ENCODE results near the gene ZNF226.
"Not testable (repeated sequence)": the region's sequence is repeated elsewhere in the genome, so short reads cannot be mapped to it uniquely, and the experiment has no call there.

Gene ZNF226

DNA sequence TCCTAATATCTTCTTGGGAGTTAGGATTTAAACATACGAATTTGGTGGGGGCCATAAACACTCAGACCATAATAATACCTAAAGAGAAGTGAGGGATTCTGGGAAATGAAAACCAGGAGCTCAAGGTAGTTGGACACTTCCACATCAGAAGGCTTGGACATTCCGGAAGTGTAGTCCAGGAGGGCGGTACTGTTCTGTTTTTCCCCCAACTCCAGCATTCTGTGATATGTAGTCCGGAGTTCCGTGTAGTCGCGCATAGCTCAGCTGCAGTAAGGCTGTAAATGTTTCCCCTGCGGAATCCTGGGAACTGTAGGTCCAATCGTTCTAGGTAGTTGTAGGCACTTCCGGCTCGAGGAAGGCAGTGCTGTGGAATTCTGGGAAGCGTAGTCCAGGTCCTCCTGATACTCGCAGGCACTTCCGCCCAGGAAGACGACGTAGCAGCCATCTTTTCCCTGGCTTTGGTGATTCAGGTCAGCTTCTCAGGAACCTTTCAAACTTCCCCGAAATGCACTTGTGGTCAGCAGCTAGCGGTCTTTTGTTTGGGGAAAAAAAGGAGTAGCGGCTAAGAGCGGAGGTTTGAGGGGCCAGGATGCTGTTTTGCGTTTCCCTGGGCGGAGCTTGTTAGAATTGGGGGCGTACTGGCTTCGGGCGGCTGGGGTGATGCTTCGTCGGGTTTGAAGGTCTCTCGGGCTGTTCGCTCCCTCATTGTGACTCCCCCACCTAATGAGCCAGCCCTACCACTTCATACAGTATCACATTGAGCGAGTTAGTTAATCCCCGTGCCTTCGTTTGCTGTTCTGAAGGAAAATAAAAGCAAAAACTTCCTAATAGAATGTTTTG is at the start of gene ZNF226:
ZNF226 (plus strand) TSS at position 428 of the 840 bp plus-strand sequence. CDS start 4,981 bp downstream, outside the sequence.
- peak; percentile 93 for DNase-seq

DNA sequence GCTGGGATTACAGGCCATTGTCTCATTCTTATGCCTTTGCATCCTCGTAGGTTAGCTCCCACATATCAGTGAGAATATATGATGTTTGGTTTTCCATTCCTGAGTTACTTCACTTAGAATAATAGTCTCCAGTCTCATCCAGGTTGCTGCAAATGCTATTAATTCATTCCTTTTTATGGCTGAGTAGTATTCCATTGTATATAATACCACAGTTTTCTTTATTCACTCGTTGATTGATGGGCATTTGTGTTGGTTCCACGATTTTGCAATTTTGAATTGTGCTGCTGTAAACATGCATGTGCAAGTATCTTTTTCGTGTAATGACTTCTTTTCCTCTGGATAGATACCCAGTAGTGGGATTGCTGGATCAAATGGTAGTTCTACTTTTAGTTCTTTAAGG is 43.7 kb upstream of the ZNF226 start:
- not testable (repeated sequence) for DNase-seq

GRCh38 chr19:44131955-44132354 is 32.9 kb upstream of the ZNF226 start:
- DNase-seq, result no peak

DNA sequence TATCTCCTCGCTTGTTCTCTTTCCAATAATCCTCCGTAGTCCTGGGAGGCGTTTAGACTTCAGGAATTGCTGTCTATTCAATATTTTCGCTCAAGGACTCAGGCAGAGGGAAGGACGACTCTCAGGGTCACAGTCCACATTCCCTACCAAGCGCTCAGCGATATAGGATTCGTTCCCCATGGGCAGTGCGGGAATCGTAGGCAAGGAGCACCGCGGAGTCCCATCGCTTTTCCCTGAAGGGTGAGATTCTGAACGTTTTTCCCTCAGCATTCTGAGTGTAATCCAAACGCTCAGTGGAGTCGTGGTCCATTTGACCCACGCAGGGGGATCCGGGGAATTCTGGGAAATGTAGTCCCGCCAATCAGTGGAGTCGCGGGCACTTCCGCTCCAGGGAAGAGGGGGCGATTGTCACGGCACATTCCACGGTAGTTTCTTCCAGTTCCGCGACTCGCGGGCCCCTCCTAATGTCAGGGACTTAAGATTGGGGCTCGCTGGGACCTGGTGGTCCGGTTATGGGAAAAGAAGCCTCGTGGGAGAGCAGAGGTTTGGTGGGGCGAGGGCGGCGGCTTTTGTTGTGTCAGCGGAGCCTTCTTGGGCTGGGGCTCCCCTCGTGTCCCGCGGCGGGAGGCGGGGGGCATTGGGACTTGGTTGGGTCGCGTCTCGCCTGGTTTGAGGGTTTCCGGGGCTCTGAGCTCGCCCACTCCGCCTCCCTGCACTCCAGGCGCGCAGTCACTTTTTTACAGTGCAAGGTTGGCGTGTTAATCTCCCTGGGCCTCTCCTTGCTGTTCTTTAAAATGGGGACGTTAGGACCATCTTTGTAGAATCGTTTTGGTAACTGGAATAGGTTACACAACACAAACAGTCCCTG is 23.5 kb upstream of the ZNF226 start, which contains the start of gene ZNF234:
ZNF234 (plus strand) TSS at position 364 of the 868 bp plus-strand sequence. CDS start 3,079 bp downstream, outside the sequence.
- DNase-seq, result peak; percentile 94

DNA sequence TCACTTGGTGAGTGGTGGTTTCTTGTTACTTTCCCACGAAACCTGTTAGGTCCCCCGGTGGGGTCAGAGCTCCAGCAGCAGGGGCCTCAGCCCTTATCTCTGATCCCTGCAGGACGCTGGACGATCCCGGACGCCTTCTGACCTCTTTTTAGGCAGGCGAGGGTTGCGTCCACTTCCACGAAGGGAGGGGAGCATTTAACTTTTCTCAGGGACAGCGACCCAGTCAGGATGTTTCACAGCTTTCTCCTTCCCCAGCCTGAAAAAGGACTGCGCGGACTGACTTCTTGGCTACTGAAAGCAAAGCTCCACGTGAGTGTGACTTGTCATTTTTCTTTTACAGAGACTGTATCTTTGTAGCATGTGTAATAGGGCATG is 22.9 kb upstream of the ZNF226 start:
- DNase-seq, result no peak

DNA sequence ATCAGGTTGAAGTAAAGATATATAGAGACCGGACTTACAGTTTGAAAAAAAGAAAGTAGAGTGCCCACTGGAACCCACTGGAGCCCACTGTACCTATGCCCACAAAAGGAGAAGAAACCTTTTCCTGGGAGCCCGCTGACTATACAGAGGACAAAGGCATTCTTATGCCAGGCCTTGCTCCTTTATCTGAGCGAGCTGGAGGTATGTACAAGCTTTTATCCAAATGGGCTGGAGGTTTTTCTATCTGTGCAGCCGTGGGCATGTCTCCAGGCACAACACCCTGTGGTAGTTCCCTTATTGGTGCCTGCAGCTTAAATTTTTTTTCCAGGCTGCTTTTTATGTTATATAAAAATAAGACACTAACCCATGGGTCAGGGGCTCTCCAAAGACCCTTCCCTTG is 15.1 kb upstream of the ZNF226 start:
- DNase-seq, result no peak

DNA sequence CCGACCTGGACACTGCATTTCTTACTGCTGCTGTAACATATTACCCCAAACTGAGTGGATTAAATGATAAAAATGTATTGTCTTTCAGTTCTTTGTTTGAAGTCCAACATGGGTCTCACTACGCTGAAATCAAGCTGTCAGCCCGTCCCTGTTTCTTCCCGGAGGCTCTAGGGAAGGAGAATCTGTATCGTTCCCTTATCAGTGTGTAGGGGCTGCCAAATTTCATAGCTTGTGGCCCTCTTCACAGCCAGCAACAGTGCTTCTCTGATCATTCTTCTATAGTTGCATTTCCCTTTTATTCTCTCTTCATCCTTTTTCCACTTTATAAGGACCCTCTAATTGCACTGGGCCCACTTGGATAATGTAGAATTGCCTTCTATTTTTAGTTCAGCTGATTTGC is 13.4 kb upstream of the ZNF226 start:
- DNase-seq, result no peak

DNA sequence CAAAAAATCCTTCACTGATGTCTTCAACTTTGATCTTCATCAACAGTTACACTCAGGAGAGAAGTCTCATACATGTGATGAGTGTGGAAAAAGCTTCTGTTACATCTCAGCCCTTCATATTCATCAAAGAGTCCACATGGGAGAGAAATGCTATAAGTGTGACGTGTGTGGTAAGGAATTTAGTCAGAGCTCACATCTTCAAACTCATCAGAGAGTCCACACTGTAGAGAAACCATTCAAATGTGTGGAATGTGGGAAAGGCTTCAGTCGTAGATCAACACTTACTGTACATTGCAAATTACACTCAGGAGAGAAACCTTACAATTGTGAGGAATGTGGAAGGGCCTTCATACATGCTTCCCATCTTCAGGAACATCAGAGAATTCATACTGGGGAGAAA is 8.4 kb upstream of the ZNF226 start:
- DNase-seq, result no peak

DNA sequence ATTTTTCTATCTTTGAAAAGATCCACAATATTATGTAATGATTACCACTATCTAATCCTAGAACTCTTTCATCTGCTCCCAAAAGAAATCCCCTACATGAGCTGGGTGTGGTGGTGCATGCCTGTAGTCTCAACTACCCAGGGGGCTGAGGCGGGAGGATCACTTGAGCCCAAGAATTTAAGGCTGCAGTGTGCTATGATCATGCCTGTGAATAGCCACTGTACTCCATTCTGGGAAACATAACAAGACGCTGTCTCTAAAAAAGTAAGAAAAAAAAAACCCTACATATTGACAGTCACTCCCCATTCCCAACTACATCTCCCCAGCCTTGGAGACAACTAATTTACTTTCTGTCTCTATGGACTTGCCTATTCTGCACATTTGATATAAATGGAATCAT is 1.1 kb upstream of the ZNF226 start:
- DNase-seq, result no peak

DNA sequence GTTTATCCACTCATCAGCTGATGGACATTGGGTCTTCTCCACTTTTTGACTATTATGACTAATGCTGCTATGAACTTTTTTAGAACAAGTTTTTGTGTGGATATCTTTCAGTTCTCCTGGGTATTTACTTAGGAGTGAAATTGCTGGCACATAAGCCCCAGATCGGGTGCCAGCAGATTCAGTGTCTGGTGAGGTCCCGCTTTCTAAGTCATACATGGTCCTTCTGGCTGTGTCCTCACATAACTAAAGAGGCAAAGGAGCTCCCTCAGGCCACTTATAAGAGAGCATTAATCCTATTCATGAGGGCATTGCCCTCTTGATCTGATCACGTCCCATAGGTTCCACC is 600 bp upstream of the ZNF226 start:
- DNase-seq, result no peak

DNA sequence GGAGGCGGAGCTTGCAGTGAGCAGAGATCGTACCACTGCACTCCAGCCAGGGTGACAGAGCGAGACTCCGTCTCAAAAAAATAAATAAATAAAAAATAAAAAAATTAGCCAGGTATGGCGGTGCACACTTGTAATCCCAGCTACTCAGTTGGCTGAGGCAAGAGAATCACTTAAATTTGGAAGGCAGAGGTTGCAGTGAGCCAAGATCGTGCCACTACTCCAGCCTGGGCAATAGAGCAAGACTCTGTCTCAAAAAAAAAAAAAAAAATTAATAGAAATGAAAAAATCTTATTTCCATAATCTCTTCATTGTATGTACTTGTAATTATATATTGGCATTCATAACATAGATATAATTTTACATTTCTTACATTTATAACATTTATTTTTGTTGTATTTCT is 5.8 kb downstream of the ZNF226 start:
- DNase-seq, result not testable (repeated sequence)

GRCh38 chr19:44176590-44176989 is 11.7 kb downstream of the ZNF226 start:
- DNase-seq, result no peak

DNA sequence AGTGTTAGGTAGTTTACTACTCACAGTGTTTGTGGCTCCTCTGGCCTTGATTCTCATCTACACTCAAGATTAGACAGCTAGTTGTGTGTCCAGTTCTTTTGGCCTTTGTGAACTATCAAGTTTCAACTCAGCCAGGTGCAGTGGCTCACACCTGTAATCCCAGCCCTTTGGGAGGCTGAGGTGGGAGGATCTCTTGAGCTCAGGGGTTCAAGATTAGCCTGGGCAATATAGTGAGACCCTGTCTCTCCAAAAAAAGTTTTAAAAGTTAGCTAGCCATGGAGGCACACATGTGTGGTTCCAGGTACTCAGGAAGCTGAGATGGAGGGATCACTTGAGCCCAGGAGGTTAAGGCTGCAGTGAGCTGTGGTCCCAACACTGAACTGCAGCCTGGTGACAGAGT is 16.1 kb downstream of the ZNF226 start:
- DNase-seq, result no peak

GRCh38 chr19:44182145-44182544 is 17.2 kb downstream of the ZNF226 start:
- DNase-seq, result no peak

GRCh38 chr19:44190020-44190419 is 25.1 kb downstream of the ZNF226 start:
- no peak for DNase-seq

GRCh38 chr19:44192127-44192526 is 27.2 kb downstream of the ZNF226 start:
- no peak for DNase-seq

DNA sequence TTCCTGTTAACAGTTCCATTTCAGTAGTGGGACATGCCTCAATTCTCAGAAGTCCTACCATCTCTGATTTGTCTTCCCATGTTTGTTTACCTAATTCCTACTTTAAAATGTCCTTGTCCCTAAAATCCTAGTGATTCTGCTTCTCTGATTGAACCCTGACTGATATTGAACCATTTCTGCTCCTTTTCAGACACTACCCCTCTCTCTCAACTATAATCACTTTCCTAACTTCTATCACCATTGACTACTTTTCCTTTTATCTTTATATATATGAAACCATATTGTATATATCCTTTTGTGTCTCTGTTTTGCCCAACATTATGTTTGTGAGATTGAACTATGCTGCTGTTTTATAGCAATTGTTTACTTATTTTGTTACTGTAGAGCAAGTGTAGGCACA is 31.9 kb downstream of the ZNF226 start:
- no peak for DNase-seq

- DNase-seq, result no peak
These were observed 37.6 kb downstream of the ZNF226 start for GRCh38 chr19:44202470-44202869.

DNA sequence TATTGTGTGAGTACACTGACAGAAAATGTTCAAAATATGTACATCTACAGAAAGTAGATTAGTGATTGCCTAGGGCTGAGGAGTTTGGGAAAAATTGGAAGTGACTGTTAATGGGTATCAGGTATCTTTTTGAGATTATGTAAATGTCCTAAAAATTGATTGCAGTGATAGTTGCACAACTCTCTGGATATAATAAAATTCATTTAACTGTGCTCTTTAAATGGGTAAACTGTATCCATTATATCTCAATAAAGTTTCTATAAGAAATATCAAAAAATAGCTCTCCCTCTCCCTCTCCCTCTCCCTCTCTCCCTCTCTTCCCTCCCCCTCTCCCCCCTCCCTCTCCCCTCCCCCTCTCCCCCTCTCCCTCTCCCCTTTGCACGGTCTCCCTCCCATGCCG is 38.1 kb downstream of the ZNF226 start:
- DNase-seq, result no peak

- DNase-seq, result not testable (repeated sequence)
These were observed 39.0 kb downstream of the ZNF226 start for GRCh38 chr19:44203877-44204276.

DNA sequence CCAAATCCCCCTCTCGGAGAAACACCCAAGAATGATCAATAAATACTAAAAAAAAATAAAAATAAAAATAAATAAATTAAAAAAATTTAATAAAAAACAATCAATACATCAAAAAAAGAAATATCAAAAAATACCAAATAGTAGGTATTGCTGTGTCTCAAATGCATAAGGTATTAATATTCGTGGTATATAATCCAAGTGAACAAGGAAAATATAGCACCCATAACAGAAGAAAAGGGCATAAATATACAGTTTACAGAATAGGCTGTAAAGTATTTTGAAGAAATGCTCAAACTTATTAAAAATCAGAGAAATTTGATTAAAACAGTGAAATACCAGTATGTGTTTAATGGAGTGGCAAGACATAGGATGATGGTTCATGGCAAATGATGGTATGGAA is 39.9 kb downstream of the ZNF226 start:
- DNase-seq, result no peak

DNA sequence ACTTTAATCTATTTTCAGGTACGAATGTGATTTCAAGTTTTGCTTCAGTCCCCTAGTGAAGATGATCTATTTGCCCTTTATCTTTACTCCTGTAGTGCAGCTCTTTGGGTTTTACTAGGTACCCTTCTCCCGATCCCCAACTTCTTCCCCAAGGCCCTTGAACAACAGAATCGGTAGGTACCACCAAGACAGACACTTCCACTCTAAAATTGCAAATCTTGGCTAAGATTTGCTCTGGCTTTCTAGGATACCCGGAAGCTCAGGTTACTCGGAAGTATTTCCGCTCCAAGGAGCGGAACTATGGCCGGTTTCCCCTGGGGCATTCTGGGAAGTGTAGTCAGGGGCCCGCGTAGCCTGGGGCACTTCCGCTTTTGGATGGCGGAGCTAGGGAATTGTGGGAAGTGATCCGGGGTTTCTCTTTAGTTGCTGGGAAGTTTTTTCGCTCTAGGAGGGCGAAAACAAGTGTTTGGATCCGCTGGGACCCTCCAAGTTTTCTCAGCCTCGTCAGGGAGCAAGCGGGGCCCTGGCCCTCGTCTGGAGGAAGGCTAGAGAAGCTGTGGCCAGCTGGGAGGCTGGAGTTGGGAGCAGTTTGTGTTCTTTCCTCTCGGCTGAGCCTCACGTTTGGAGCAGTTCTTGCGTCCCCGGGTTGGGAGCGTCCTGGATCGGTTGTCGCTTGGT is 42.4 kb downstream of the ZNF226 start:
- DNase-seq, result peak; percentile 94

- DNase-seq, result peak; percentile 96
These were observed 47.5 kb downstream of the ZNF226 start, which contains the start of gene ZNF227 for GRCh38 chr19:44212250-44212865. ZNF227 (plus strand) TSS chr19:44212532; CDS start chr19:44217793, 5,261 bp downstream.
